HG02981 (cell line): ENCODE data around the gene ADAM30.
"Not testable (repeated sequence)": the region's sequence is repeated elsewhere in the genome, so short reads cannot be mapped to it uniquely, and the experiment has no call there.

Experiments used
- ATAC-seq: cut with Tn5 transposase; IDR thresholded peaks from one replicate; pipeline ENCODE4 v1.9.1; 2021; ENCODE audit warnings: mild to moderate bottlenecking, moderate library complexity; ENCODE audit not compliant: unreplicated experiment

Gene ADAM30

DNA sequence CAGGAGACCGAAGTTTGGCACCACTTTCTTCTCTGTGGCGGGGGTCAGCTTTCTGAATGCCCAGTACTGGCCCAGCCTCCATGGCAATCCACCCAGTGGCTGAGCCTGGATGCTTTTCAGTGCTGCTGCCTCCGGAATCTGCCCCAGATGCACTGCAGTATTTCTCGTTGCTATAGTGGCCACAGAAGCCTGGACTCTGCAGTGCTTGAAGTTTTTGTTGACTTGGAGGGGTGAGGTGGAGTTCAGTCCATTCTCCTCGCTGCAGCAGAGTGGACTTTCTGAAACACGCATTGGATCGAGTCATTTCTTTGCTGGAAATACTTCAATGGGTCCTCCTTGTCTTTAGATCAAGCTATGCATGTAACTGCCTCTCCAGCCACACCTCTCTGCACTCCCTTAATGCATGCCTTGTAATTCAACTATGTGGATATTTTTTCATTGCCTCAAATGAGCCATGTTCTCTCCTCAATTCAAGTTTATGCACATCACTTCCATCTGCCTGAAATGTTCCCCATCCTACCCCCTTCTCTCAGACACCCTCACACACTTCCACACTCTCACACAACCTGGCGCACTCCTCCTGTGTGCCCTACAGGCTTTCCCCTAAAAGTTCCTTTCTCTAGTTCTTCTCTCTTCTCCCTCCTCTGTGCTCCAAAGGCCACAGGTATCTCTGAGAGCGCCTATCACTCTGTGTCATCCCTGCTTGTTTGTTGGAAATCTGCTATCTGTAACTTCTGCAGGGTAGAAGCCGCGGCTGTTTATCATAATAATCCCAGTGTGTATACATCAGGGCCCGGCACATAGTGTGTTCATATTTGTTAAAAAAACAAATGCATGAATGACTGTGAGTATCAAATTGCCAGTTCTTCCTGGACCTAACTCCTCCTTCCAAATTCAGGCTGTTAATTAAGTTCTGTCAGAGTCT lies 16.5 kb downstream of the ADAM30 start:
- no peak for ATAC-seq

DNA sequence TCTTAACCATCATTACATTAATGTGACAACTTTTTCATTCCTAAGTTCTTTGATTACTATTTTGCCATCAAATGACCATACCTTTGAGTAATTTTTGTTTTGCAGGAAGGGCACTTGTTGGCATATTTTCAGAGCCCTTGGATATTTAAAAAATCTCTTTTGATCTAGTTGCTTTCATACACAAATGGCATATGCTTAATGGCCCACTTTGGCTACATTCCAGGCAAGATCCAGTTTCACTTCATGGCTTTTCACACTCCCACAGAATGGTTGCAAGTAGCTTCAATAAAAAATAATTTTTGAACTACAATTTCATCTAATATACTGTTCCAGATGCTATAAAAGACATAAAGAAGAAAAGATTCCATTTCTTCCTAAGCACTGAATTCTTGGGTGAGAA lies 18.1 kb downstream of the ADAM30 start:
- no peak for ATAC-seq

DNA sequence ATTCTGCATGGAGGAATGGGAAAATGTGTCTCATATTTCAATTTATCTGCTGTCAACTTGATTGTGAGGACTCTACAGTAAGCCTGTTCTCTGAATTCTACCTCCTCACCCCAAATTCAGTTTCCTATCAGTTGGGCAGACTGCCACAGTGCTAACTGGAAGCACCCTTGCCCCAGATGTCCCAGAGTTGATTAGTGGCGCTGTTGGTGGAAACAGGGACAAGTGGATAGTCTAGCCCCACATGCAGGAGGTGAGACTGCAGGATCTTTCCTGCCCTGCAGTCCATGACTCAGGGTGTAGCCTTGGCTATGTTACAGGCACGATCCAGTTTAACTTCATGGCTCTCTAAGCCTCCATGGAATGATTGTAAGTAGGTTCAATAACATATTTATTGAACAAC lies 22.1 kb downstream of the ADAM30 start:
- no peak for ATAC-seq

DNA sequence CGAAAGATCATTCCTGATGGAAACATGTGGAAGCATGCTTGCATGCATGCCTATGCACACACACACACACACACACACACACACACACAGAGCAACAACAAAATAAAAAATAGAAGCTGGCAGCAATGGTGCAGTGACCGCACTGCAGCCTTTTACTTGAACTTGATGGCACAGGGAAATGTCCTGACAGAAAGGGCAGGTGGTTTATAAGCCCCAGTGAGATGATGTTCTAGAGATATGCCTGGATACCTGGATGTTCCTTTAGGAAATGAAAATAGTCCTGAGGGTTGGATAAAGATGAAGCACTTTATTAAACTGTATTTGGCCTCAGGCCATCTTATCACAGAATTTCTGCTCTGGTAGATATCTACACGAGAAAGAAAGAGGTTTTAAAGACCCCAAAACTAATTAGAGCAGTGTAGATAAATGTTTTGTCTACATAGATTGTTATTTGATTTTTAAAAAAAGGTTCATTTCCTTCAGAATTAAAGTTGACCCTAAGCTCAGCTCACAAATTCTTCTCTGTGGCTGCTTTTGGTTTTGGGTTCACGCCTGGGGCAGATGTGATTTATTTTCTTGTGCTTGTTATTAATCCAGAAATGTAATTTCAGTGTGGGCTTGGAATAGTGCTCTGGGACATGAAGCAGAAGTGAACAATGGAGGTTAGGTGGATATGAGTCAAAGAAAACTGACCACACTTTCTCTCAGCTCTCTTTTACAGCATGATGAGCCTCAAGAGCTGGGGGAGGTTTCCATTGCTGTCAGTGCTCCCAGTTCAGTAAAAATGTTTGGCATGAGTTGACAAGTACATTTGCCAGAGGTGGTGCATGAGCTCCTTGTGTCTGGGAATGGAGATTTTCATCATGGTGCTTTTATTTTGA lies 22.9 kb downstream of the ADAM30 start:
- no peak for ATAC-seq

DNA sequence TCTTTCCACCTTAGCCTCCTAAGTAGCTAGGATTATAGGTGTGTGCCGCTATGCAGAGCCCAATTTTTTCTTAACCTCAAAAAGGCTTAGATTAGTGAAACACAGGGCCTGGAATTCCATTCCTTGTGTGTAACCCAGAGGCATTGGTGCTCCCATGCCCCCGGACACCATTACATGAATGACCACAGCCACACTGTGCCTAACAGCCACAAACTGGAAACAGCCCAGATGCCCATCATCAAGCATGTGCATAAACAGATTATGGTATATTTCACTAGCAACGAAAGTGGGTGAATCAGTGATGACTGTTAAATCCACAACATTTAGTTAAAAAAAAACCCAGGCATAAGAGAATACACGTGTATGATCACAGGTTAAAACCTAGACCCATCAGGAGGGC lies 24.4 kb downstream of the ADAM30 start:
- ATAC-seq: no peak

DNA sequence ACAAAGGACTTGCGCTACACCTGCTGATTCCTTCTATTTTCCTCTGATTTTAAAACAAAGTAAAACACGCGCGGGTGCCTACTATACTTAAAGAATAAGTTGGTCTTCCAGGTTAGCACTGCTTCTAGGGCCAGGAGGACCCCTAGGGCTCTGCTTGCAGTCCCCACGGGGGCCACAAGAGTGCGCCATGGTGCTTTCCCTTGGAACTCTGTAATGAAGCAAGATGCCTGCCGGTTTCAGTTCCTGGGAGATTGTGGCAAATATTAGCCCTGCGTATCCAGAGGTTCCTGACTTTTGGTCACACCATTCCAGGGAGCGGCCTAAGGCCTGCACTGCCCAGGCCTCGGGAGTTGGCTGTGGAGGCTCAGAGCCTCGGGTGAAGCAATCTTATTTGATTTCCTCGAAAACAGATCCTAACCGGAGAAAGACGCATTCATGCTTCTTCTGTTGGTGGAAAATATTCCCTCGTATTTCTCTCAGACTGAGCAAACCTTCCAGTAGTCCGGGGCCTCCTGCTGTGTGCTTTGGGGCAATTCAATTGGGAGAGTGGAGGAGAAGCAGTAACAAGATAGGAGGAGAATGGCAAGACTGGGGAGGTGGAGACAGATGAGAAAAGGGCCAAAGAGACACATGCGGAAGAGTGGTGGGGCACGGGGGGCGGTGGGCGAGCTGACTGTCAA lies 25.3 kb downstream of the ADAM30 start:
- no peak for ATAC-seq

DNA sequence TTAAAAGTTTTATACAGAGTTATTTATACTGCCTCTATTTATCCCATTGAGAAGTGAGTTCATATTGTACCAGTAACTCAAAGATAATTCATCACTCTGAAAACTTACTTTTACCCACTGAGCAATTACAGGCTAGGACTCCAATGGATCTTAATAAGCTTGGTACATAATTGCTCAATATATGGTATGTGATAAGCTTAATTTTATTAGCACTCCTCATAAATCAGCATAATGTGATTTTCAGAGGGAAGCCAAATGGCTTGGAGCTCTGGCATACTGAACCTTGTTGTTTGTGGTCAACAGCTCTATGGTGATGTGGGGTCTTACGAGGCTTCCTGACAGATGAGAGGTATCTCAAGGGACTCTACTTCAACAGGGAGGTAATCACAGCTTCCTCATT lies 26.3 kb downstream of the ADAM30 start:
- ATAC-seq: no peak

DNA sequence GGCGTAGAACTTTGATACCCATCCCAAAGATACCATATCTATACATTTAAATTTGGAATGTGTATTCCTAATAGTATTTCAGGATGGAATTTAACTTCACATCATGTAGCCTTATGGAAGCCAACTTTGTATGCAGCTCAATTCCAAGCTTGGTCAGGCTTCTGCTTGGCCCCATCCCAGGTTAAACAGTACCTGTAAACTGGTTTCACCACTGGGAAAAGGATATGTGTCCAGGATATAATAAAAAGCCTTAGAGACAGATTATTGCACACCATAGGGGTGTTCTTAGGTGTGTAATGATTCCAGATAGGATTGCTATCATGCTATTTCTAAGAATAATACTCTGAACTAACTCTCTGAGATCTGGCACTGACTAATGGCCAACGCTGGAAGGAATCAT lies 28.1 kb downstream of the ADAM30 start:
- ATAC-seq: no peak

DNA sequence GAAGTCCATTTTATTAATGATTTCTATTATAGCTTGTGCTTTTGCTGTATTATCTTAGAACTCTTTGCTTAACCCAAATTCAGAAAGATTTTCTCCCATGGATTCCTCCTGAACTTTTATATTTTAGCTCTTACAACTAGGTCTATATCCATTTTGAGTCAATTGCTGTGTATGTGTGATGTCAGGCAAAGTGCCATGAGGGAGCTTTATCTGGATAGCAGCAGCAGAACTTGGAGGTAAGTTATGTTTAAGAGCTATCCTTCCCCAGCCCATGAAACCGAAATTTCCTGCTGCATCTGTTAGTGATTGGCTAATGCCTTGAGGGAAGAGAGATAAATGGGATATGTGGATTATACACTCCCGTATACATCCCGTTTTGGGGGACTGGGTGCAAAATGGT lies 29.9 kb downstream of the ADAM30 start:
- ATAC-seq: no peak

DNA sequence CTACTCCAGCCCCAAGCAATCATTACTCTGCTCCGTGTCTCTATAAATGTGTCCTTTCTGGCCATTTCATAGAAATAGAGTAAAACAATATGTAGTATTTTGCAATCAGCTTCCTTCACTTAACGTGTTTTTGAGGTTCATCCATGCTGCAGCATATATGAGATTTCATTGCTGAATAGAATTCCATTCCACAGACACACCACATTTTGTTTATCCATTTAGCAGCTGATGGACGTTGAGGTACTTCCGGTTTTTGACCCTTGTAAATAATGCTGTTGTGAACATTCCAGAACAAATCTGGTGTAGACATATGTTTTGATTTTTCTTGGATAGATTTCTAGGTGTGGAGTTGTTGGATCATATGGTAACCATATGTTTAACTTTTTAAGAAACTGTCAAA lies 30.7 kb downstream of the ADAM30 start:
- no peak for ATAC-seq

DNA sequence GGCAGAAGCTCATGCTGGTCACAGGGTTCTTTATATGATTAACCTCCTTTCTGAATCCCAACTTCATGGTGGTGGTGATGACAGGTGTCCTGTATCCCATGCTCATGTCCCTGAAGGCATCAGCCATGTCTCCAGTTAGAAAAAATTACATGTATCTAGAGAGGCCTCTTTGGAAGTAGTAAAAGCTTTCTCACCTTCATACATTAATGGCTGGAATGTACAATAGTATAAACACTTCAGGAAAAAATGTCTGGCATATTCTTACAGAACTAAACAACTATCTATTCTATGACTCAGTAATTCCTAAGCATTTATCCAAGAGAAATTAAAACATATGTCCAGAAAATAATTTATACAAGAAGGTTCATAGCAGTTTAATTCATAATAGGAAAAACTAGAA lies 34.0 kb downstream of the ADAM30 start:
- ATAC-seq: no peak

DNA sequence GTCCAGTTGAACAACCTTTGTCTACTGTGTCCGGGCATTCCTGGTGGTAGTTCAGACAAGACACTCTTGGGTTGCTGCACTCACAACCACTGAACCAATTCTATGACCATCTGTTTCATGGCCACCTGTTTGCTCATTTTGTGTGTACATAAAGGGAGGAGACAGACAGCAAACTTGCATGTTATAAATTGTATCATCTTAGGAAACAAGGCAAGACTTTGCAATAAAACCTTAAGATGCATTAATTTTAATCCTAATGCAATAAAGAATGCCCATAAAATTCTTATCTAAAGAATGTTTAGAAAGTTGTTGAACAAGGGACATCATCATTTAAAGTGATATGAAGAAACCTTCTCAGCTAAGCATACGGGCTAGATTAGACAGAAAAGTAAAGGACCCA lies 34.8 kb downstream of the ADAM30 start:
- no peak for ATAC-seq

DNA sequence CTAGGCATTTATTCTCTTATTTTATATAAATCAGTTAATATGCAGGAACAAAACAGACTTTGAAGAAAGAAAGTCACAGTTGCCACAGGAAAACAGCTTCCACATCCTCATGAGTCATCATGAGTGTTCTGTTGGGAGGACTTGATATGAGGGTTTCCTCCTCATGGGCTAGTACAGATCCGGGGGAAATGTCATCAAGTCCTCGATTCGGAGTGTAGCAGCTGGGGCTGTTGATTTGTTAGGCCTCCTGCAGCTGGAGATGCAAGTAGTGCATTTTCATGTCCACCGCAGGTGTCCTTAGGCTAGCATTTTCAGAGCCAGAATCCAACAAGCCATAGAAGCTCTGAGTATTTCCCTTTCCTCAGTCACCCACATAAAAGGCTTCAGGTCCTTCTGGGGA lies 36.7 kb downstream of the ADAM30 start:
- ATAC-seq: no peak

DNA sequence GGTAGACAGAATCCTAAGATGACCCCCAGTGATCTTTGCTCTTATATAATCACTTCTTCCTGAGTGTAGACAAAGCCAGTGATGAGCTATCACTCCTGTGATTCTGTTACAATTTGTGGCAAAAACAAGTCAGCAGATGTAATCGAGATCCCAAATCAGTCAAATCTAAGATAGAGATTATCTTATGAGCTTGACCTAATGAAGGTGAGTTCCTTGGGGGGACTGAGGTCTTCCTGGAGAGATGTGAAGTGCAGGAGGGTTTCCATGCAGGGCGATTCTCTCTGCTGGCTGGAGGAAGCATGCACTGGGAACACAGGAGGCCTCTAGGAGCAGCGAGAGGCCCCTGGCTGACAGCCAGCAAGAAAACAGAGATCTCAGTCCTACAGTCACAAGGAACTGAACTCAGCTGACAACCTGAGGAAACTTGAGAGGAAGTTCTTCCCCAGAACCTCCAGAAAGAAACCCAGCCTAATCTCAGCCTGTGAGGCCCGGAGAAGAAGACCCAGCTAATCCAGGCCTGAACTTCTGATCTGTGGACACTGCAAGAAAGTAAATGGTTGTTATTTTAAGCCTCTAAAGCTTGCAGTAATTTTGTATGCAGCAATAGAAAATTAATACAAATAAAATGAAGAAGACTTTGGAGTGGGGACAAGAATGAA lies 37.6 kb downstream of the ADAM30 start:
- not testable (repeated sequence) for ATAC-seq

DNA sequence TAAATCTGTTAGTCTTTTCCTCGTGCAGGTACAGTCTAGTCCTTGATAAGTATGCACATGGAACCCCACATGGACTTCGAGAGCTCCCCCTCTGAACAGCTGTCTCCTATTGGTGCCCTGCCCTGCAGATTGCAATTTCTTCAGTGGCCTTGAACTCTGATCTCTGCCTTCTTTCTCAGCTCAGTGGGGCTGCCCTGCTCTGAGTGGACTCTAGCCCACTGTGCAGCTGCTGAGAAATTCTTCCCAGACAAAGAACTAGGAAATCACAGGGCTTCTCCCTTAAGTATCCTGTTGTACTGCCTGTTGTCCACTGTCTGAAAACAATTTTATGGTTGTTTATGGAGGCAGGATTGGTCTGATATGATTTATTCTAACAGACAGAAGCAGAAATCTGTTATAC lies 38.2 kb downstream of the ADAM30 start:
- no peak for ATAC-seq

DNA sequence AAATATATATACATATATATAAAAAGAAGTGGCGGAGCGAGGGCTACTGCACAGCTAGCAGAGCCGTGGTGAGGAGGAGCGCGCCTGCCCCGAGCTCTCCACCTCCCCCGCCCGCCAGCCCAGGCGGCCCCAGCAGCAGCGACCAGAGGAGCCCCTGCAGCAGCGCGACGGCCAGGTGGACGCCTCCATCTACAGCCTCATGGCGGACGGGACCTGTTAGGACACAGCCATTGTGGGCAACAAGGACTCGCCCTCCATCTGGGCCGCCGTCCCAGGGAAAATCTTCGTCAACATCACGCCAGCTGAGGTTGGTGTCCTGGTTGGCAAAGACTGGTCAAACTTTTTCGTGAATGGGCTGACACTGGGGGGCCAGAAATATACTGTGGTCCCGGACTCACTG lies 43.2 kb downstream of the ADAM30 start:
- no peak for ATAC-seq

DNA sequence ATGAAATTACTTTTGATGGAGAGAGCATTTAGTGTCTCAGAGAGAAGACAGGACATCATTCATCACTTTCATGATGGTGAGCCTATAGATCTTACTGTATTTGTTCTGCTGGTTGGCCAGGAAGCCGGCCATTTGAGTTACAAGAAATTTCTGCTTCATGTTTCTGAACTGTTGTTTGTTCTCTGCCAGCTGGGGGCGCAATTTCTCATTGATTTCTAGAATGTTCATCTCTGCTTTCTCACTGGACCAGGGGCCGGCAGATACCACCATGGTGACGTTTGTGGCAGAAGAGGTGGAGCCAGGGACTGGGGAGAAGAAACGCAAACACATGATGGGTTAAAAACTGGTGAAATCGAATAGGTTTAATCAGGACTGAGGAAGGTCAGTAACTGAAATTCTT lies 52.1 kb downstream of the ADAM30 start:
- ATAC-seq: not testable (repeated sequence)
